ENCODE data around the gene ANTXR1. TPM values are rescaled to one million over a fixed set of nuclear protein-coding genes. Genes with fewer than 3 reads are reported as not detected.

The ANTXR1 gene
- total and polyA plus RNA-seq, 2 donors: 4.4 to 7.3 TPM

Other genes with a start within 250 kb of the ANTXR1 start
- 0.14 TPM for gene BMP10, start 141.8 kb upstream of the ANTXR1 start, total RNA-seq
- 0.02 TPM for gene BMP10, start 141.8 kb upstream of the ANTXR1 start, polyA plus RNA-seq
- 0.24 TPM for gene GKN2, start 60.3 kb upstream of the ANTXR1 start, total RNA-seq
- gene GKN2, start 60.3 kb upstream of the ANTXR1 start, polyA plus RNA-seq: 0.75 TPM
- 1.4 TPM for gene GKN1, start 38.5 kb upstream of the ANTXR1 start, total RNA-seq
- gene GKN1, start 38.5 kb upstream of the ANTXR1 start, polyA plus RNA-seq: 11.5 TPM